OCI-LY7 (cell line): ENCODE data around the gene EML2.

ENCODE experiments used
- CTCF ChIP-seq: fragments of 200-600 bp; sonication (generic); conservative IDR thresholded peaks from 2 replicates; pipeline ENCODE4 v1.5.1; 2014; ENCODE audit warnings: mild to moderate bottlenecking, antibody characterized with exemption, low read length, moderate library complexity, mixed read lengths
- EZH2phosphoT487 ChIP-seq: fragments of 200-600 bp; sonication (generic); IDR thresholded peaks from 2 replicates; pipeline ENCODE4 v1.6.1; 2018; ENCODE audit warnings: low read depth, borderline replicate concordance, mild to moderate bottlenecking, mixed run types, antibody characterized with exemption, low read length, moderate library complexity, mixed read lengths

GRCh38 chr19:45569619-45570421 is 69.4 kb downstream of the EML2 start:
- peak; percentile 99 for TF ChIP-seq CTCF
- no peak for TF ChIP-seq EZH2phosphoT487
